ENCODE results near the gene MSL3B.

Gene MSL3B

DNA sequence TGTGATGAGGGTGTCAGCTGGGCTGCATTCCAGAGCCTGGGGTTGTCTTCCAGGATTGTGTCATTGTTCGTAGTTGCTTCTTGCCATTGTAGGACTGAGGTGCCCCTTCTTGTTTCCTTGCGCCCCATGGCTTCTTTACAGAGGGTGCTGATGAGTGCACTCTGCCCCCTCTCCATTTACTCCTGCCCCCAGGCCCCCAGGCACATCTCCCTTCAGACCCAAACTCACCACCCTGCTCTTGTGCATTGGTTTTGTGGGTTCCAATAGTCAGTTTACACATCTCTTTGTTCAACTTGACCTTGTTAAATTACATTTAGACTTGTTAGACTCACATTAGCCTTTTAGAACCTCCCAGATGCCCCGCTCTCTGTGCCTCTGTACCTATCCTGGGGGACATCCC lies 47.0 kb downstream of the MSL3B start:
- H3K4me1 ChIP-seq (ENCODE audit: low read length), result peaks cover 57% of the 10 kb centered on the region
- H4K20me1 ChIP-seq (ENCODE audit: insufficient read depth, low read depth, low read length), result no peaks in the 10 kb centered on the region
- no peaks in the 10 kb centered on the region for H3K79me2 ChIP-seq (ENCODE audit: low read length)
- no peak overlapping the region for H2AFZ ChIP-seq (ENCODE audit: low read length)
- no peak overlapping the region for H3K27ac ChIP-seq (ENCODE audit: low read length)
- no peak overlapping the region for H3K4me2 ChIP-seq (ENCODE audit: low read depth, low read length, poor library complexity, severe bottlenecking)
- no peaks in the 10 kb centered on the region for H3K36me3 ChIP-seq (ENCODE audit: insufficient read depth, low read length)
- H3K27me3 ChIP-seq (ENCODE audit: low read length), result no peaks in the 10 kb centered on the region
- H3K9me2 ChIP-seq (replicated peaks; ENCODE audit: insufficient read depth, low read length), result no peaks in the 10 kb centered on the region
- H3K9ac ChIP-seq (ENCODE audit: low read length), result no peak overlapping the region
- no peak for DNase-seq
- H3K4me3 ChIP-seq (ENCODE audit: low read length), result no peak overlapping the region
- H3K9me3 ChIP-seq (ENCODE audit: low read length), result no peaks in the 10 kb centered on the region

DNA sequence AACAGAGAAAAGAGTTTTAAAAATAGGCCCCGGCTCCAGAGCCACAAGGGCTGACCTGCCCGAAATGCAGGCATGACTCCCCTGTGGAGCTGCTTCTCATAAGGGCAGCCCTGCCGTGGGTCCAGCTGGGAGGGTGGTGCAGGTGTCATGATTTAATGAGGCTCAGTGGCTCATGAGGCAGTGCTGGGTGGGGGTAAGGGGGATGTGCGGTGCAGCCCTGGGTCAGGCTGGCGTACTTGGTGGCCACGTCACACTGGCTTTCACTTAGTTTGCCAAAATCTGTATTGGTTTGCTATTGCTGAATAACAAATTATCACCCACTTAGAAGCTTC lies 47.4 kb downstream of the MSL3B start:
- Histone ChIP-seq H3K27ac (ENCODE audit: low read length) (no peak overlapping the region), H3K9me3 (ENCODE audit: low read length) (no peaks in the 10 kb centered on the region), H2AFZ (ENCODE audit: low read length) (no peak overlapping the region), H3K27me3 (ENCODE audit: low read length) (no peaks in the 10 kb centered on the region), H3K9me2 (replicated peaks; ENCODE audit: insufficient read depth, low read length) (no peaks in the 10 kb centered on the region), H3K4me1 (ENCODE audit: low read length) (peaks cover 60% of the 10 kb centered on the region), H3K79me2 (ENCODE audit: low read length) (no peaks in the 10 kb centered on the region), H3K9ac (ENCODE audit: low read length) (no peak overlapping the region), H4K20me1 (ENCODE audit: insufficient read depth, low read depth, low read length) (no peaks in the 10 kb centered on the region), H3K4me3 (ENCODE audit: low read length) (no peak overlapping the region), H3K4me2 (ENCODE audit: low read depth, low read length, poor library complexity, severe bottlenecking) (no peak overlapping the region), H3K36me3 (ENCODE audit: insufficient read depth, low read length) (no peaks in the 10 kb centered on the region)
- no peak for DNase-seq

DNA sequence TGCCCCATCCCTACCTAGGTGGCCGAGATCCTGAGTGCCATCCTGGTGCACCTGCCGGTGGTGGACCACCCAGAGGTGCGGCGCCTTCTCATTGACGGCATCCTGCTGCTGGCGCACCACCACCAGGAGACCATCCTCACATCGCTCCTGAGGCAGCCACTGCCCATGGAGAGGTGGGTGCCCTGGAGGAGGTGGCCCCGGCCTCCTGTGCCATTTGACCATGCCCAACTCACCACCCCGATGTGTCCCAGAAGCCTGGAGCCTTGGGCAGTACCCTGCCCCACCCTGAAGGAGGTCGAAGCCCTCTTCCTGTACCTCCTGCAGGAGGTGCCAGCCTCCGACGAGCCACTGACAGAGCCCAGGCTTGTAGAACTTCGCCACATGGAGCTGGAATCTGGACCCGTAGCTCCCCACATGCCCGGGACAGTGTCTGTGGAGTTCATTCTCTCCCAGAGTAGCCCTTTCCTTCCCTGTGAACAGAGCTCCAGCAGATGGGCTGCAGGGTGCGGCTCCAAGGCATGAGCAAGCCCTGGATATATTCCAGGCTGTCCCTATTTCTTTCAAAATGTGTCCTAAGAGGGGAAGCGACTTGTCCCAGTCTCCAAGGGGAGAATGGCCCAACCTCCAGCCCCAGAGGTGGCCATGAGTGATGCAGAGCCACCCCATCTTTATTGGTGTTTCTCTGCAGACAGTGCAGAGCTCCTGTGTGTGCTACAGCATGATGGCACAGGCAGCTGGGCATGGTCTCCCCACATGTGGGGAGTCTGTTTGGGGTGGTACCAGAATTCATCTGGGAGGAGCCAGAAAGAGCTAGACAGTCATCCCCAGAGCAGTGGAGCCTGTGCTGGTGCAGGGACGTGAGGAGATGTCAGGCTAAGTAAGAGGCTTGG lies 48.1 kb downstream of the MSL3B start:
- Histone ChIP-seq H3K27me3 (ENCODE audit: low read length) (no peaks in the 10 kb centered on the region), H2AFZ (ENCODE audit: low read length) (no peak overlapping the region), H3K4me2 (ENCODE audit: low read depth, low read length, poor library complexity, severe bottlenecking) (no peak overlapping the region), H3K4me1 (ENCODE audit: low read length) (peaks cover 59% of the 10 kb centered on the region), H3K79me2 (ENCODE audit: low read length) (no peaks in the 10 kb centered on the region), H3K9ac (ENCODE audit: low read length) (no peak overlapping the region), H3K9me2 (replicated peaks; ENCODE audit: insufficient read depth, low read length) (no peaks in the 10 kb centered on the region), H3K36me3 (ENCODE audit: insufficient read depth, low read length) (no peaks in the 10 kb centered on the region), H3K9me3 (ENCODE audit: low read length) (no peaks in the 10 kb centered on the region), H3K27ac (ENCODE audit: low read length) (no peak overlapping the region), H3K4me3 (ENCODE audit: low read length) (no peak overlapping the region), H4K20me1 (ENCODE audit: insufficient read depth, low read depth, low read length) (no peaks in the 10 kb centered on the region)
- DNase-seq, result no peak

DNA sequence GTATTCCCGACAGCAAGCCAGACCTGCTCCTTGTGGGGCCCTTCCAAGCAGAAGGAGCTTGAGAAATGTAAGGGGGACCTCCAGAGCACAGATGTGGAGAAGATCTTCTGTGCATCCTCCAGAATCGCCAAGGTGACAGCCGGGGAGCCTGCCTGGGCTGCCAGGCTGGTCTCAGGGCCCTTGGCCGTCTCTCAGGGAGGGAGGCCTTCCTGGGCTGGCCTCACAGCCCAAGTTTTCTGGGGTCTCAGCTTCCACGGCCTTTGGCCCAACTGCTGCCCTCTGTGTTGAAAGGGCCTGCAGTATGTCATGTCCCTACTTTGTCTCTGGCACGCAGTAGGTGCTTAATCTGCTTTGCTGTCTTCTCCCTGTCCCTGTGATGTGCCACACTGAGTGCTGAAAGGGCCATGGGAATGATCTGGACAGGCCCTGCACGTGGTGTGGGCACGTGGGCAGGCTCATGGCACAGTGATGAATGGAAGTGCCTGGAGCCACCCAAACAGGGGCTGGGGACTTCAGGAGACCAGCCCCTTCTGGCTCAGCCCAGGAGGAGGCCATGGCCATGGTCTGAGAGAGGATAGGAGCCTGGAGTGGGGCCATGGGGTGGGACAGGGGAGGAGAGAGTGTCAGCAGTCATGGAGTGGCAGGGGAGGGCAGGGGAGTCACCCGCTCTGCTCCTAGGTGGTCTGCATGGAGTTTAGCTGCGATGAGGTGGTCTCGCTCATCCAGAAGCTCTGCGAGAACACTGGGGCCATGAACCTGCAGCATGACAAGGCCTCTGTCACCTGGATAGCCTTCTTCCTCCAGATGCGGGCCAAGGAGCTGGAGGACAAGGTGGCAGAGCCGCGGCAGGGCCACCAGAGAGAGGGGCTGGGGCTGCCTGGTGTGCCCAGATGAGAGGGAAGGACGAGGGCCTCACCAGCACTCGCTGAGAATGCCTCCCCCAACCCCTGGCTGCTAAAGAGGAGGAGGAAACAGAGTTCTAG lies 49.3 kb downstream of the MSL3B start:
- no peak overlapping the region for H3K4me3 ChIP-seq (ENCODE audit: low read length)
- no peaks in the 10 kb centered on the region for H3K9me3 ChIP-seq (ENCODE audit: low read length)
- no peak overlapping the region for H3K9ac ChIP-seq (ENCODE audit: low read length)
- no peak overlapping the region for H2AFZ ChIP-seq (ENCODE audit: low read length)
- no peaks in the 10 kb centered on the region for H3K79me2 ChIP-seq (ENCODE audit: low read length)
- H4K20me1 ChIP-seq (ENCODE audit: insufficient read depth, low read depth, low read length), result no peaks in the 10 kb centered on the region
- no peaks in the 10 kb centered on the region for H3K27me3 ChIP-seq (ENCODE audit: low read length)
- H3K4me1 ChIP-seq (ENCODE audit: low read length), result peaks cover 59% of the 10 kb centered on the region
- no peak overlapping the region for H3K4me2 ChIP-seq (ENCODE audit: low read depth, low read length, poor library complexity, severe bottlenecking)
- no peak for DNase-seq
- H3K9me2 ChIP-seq (replicated peaks; ENCODE audit: insufficient read depth, low read length), result no peaks in the 10 kb centered on the region
- H3K27ac ChIP-seq (ENCODE audit: low read length), result no peak overlapping the region
- no peaks in the 10 kb centered on the region for H3K36me3 ChIP-seq (ENCODE audit: insufficient read depth, low read length)

DNA sequence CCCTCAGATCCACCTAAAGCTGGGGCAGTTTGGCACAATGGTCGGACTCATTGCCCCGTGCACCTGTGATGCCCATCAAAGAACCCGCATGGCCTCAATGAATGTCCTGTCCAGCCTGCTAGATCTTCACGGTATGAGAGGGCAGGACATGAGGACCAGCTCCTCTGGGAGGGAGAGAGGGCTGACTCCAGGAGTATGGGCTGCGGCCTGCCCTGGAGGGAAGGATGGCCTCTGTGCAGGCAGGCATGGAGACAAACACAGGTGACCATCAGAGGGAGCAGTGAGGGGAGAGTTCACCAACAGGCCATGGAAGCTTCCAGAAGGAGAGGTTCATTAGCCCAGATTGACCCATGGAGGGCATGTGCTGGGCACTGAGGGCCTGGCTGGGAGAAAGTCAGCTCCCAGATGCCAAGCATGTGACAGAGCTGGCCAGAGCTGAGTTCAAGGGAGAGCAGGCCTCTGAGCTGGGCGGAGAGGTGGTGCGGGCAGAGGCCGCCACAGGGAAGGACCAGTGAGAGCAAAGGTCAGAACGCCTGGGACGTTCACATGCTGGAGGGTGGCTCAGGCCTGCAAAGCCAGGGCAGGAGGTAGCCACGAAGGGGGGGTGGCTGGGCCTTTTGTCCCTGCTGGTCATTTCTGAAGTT lies 50.1 kb downstream of the MSL3B start:
- no peak for DNase-seq
- no peak overlapping the region for H3K4me2 ChIP-seq (ENCODE audit: low read depth, low read length, poor library complexity, severe bottlenecking)
- H3K36me3 ChIP-seq (ENCODE audit: insufficient read depth, low read length), result no peaks in the 10 kb centered on the region
- no peaks in the 10 kb centered on the region for H3K27me3 ChIP-seq (ENCODE audit: low read length)
- no peaks in the 10 kb centered on the region for H3K9me2 ChIP-seq (replicated peaks; ENCODE audit: insufficient read depth, low read length)
- H3K27ac ChIP-seq (ENCODE audit: low read length), result no peak overlapping the region
- H4K20me1 ChIP-seq (ENCODE audit: insufficient read depth, low read depth, low read length), result no peaks in the 10 kb centered on the region
- H3K4me3 ChIP-seq (ENCODE audit: low read length), result no peak overlapping the region
- no peak overlapping the region for H2AFZ ChIP-seq (ENCODE audit: low read length)
- no peaks in the 10 kb centered on the region for H3K79me2 ChIP-seq (ENCODE audit: low read length)
- H3K9me3 ChIP-seq (ENCODE audit: low read length), result no peaks in the 10 kb centered on the region
- peaks cover 59% of the 10 kb centered on the region for H3K4me1 ChIP-seq (ENCODE audit: low read length)
- no peak overlapping the region for H3K9ac ChIP-seq (ENCODE audit: low read length)

DNA sequence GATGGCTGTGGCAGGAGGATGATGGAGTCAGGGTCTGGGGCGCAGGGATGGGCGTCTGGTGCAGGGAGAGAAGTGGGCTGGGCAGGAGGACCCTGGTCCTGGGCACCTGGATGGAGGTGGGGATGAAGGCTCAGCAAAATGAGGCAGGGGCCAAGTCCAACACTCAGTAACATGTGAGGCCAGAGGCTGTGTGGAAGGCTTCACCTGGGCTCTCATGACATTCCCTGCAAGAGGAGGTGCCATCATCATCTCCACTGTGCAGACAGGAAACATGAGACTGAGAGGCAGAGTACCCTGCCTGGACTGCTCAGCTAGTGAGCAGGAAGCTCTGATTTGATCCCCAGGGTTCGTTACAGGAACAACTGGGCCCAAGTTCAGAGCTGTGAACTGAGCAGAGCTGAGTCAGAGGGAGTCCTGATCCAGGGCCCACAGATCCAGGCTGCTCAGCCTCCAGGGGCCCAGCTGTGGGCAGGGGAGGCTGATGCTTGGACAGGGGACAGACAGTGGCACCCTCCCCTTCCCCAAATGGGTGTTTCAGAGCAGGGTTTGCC lies 50.8 kb downstream of the MSL3B start:
- no peaks in the 10 kb centered on the region for H3K27me3 ChIP-seq (ENCODE audit: low read length)
- H3K9me2 ChIP-seq (replicated peaks; ENCODE audit: insufficient read depth, low read length), result no peaks in the 10 kb centered on the region
- H3K9me3 ChIP-seq (ENCODE audit: low read length), result no peaks in the 10 kb centered on the region
- H3K4me2 ChIP-seq (ENCODE audit: low read depth, low read length, poor library complexity, severe bottlenecking), result no peak overlapping the region
- no peak overlapping the region for H3K4me3 ChIP-seq (ENCODE audit: low read length)
- no peak overlapping the region for H3K27ac ChIP-seq (ENCODE audit: low read length)
- no peaks in the 10 kb centered on the region for H3K79me2 ChIP-seq (ENCODE audit: low read length)
- no peak overlapping the region for H2AFZ ChIP-seq (ENCODE audit: low read length)
- H3K9ac ChIP-seq (ENCODE audit: low read length), result no peak overlapping the region
- no peaks in the 10 kb centered on the region for H3K36me3 ChIP-seq (ENCODE audit: insufficient read depth, low read length)
- H4K20me1 ChIP-seq (ENCODE audit: insufficient read depth, low read depth, low read length), result no peaks in the 10 kb centered on the region
- H3K4me1 ChIP-seq (ENCODE audit: low read length), result peaks cover 53% of the 10 kb centered on the region
- DNase-seq, result no peak

DNA sequence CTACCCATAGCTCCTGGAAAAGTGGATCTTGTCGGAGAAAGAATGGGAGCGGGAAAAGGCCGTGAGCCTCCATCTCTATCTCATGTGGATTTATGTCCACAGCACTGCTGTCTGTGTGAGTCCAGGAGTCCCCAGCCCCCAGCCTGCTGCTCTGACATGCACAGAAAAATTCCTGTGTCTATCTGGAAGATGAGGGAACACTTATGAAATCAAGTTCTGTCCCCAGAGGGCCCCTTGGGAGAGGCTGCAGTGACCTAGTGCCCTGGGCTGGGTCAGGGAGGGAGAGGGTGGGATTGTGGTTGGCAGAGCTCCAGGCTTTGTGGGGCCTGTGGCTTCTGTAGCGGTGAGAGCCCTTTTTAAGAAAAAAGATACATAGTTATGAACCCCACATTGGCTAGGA lies 51.4 kb downstream of the MSL3B start:
- H4K20me1 ChIP-seq (ENCODE audit: insufficient read depth, low read depth, low read length), result no peaks in the 10 kb centered on the region
- no peaks in the 10 kb centered on the region for H3K79me2 ChIP-seq (ENCODE audit: low read length)
- H3K9me3 ChIP-seq (ENCODE audit: low read length), result no peaks in the 10 kb centered on the region
- H3K9ac ChIP-seq (ENCODE audit: low read length), result no peak overlapping the region
- H3K4me1 ChIP-seq (ENCODE audit: low read length), result peaks cover 49% of the 10 kb centered on the region
- no peak overlapping the region for H3K4me3 ChIP-seq (ENCODE audit: low read length)
- H3K9me2 ChIP-seq (replicated peaks; ENCODE audit: insufficient read depth, low read length), result no peaks in the 10 kb centered on the region
- H3K36me3 ChIP-seq (ENCODE audit: insufficient read depth, low read length), result no peaks in the 10 kb centered on the region
- DNase-seq, result no peak
- no peak overlapping the region for H3K4me2 ChIP-seq (ENCODE audit: low read depth, low read length, poor library complexity, severe bottlenecking)
- no peak overlapping the region for H3K27ac ChIP-seq (ENCODE audit: low read length)
- H2AFZ ChIP-seq (ENCODE audit: low read length), result no peak overlapping the region
- no peaks in the 10 kb centered on the region for H3K27me3 ChIP-seq (ENCODE audit: low read length)

DNA sequence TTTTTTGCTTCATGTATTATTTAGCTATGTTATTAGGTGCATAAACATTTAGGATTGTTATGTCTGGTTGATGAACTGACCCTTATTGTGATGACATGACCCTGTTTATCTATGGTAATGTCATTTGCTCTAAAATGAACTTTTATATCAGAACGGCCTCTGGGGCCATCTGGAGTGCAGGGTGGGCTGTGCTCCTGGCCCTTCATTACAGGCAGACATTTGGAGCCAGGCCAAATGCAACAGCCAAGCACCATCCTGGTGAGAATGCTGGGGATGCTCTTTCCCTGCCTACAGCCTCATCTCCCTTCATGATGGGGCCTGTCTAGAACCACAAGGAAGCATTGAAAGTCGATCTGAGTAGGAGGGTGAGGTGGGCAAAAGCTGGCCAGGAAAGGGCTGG lies 51.9 kb downstream of the MSL3B start:
- no peaks in the 10 kb centered on the region for H3K36me3 ChIP-seq (ENCODE audit: insufficient read depth, low read length)
- peaks cover 45% of the 10 kb centered on the region for H3K4me1 ChIP-seq (ENCODE audit: low read length)
- no peak overlapping the region for H3K9ac ChIP-seq (ENCODE audit: low read length)
- H3K9me3 ChIP-seq (ENCODE audit: low read length), result no peaks in the 10 kb centered on the region
- H3K79me2 ChIP-seq (ENCODE audit: low read length), result no peaks in the 10 kb centered on the region
- DNase-seq, result no peak
- H3K4me3 ChIP-seq (ENCODE audit: low read length), result no peak overlapping the region
- H4K20me1 ChIP-seq (ENCODE audit: insufficient read depth, low read depth, low read length), result no peaks in the 10 kb centered on the region
- no peaks in the 10 kb centered on the region for H3K27me3 ChIP-seq (ENCODE audit: low read length)
- H3K9me2 ChIP-seq (replicated peaks; ENCODE audit: insufficient read depth, low read length), result no peaks in the 10 kb centered on the region
- H2AFZ ChIP-seq (ENCODE audit: low read length), result no peak overlapping the region
- H3K4me2 ChIP-seq (ENCODE audit: low read depth, low read length, poor library complexity, severe bottlenecking), result no peak overlapping the region
- H3K27ac ChIP-seq (ENCODE audit: low read length), result no peak overlapping the region
